Activated CD8-positive, alpha-beta T cell treated with anti-CD3 and anti-CD28 coated beads, Interleukin-2, amount 10 ng/mL, durations not matched to agents 7 days and 5 days (primary cell): ENCODE results near the gene LSAMP. TPM values are rescaled to one million over a fixed set of nuclear protein-coding genes. Genes with fewer than 3 reads are reported as not detected.

Experiments
- ATAC-seq: fragments of 150-1000 bp; cut with Tn5 transposase; one replicate; pipeline ENCODE4 v1.10.0; 2021; ENCODE audit warnings: moderate library complexity
- CTCF ChIA-PET: fragments of 350-600 bp; sonication (Branson Sonifier 250); formaldehyde crosslinking; loops from one replicate; lab custom pipeline; 2021; ENCODE audit warnings: antibody characterized with exemption; lab: Charles Lee
- POLR2A ChIA-PET: fragments of 350-600 bp; sonication (Branson Sonifier 250); formaldehyde crosslinking; loops from one replicate; lab custom pipeline; 2021; ENCODE audit warnings: antibody characterized with exemption; lab: Charles Lee
- DNase-seq: peaks from one replicate; pipeline ENCODE4 v3.0.0-alpha.2; 2020
- H3K27ac Mint-ChIP-seq: one replicate; pipeline ENCODE4 v1.8.0; 2021; ENCODE audit warnings: mild to moderate bottlenecking, mixed read lengths
- H3K27me3 Mint-ChIP-seq: one replicate; pipeline ENCODE4 v1.8.0; 2021; ENCODE audit warnings: low read depth, mixed read lengths
- H3K36me3 Mint-ChIP-seq: one replicate; pipeline ENCODE4 v1.8.0; 2021; ENCODE audit warnings: low read depth, mixed read lengths
- H3K4me1 Mint-ChIP-seq: one replicate; pipeline ENCODE4 v1.8.0; 2021; ENCODE audit warnings: low read depth, mixed read lengths
- H3K4me3 Mint-ChIP-seq: one replicate; pipeline ENCODE4 v1.8.0; 2021; ENCODE audit warnings: mild to moderate bottlenecking, mixed read lengths
- H3K9me3 Mint-ChIP-seq: one replicate; pipeline ENCODE4 v1.8.0; 2022; ENCODE audit warnings: mixed read lengths; ENCODE audit not compliant: insufficient read depth
- total RNA-seq, 2 experiments: library from RNA; stranded (reverse); gene quantifications; one replicate each; pipeline ENCODE4 v1.2.3, GENCODE V29; 2021

The LSAMP gene
- total RNA-seq, 2 experiments from 2014 or later, result not detected

GRCh38 chr3:116050311-116050915 lies 394.9 kb downstream of the LSAMP start:
- H3K4me1 Mint-ChIP-seq, result no peaks in the 10 kb centered on the region
- POLR2A ChIA-PET, result no interaction called here
- H3K36me3 Mint-ChIP-seq, result no peaks in the 10 kb centered on the region
- CTCF ChIA-PET, result no interaction called here
- no peaks in the 10 kb centered on the region for H3K9me3 Mint-ChIP-seq
- H3K4me3 Mint-ChIP-seq, result no peak overlapping the region
- DNase-seq, result no peak
- H3K27ac Mint-ChIP-seq, result no peak overlapping the region
- no peaks in the 10 kb centered on the region for H3K27me3 Mint-ChIP-seq
- ATAC-seq, result no peak

GRCh38 chr3:116048991-116049390 lies 396.3 kb downstream of the LSAMP start:
- no peaks in the 10 kb centered on the region for H3K27me3 Mint-ChIP-seq
- no peak for ATAC-seq
- H3K4me3 Mint-ChIP-seq, result no peak overlapping the region
- DNase-seq, result no peak
- H3K9me3 Mint-ChIP-seq, result no peaks in the 10 kb centered on the region
- H3K4me1 Mint-ChIP-seq, result no peaks in the 10 kb centered on the region
- no peak overlapping the region for H3K27ac Mint-ChIP-seq
- ChIA-PET POLR2A (no interaction called here), CTCF (no interaction called here)
- H3K36me3 Mint-ChIP-seq, result no peaks in the 10 kb centered on the region

- Mint-ChIP-seq H3K9me3 (no peaks in the 10 kb centered on the region), H3K27me3 (no peaks in the 10 kb centered on the region), H3K4me1 (no peaks in the 10 kb centered on the region), H3K4me3 (no peak overlapping the region), H3K27ac (no peak overlapping the region), H3K36me3 (no peaks in the 10 kb centered on the region)
- ATAC-seq, result no peak
- ChIA-PET CTCF (no interaction called here), POLR2A (no interaction called here)
- DNase-seq, result no peak
Observed at GRCh38 chr3:116046350-116046749, 398.9 kb downstream of the LSAMP start.

GRCh38 chr3:116045314-116045713 lies 400.0 kb downstream of the LSAMP start:
- DNase-seq (no peak), ATAC-seq (no peak)
- H3K27ac Mint-ChIP-seq, result no peak overlapping the region
- no peaks in the 10 kb centered on the region for H3K4me1 Mint-ChIP-seq
- no peaks in the 10 kb centered on the region for H3K9me3 Mint-ChIP-seq
- H3K36me3 Mint-ChIP-seq, result no peaks in the 10 kb centered on the region
- CTCF ChIA-PET, result no interaction called here
- no peak overlapping the region for H3K4me3 Mint-ChIP-seq
- H3K27me3 Mint-ChIP-seq, result no peaks in the 10 kb centered on the region
- POLR2A ChIA-PET, result no interaction called here

- ChIA-PET POLR2A (no interaction called here), CTCF (no interaction called here)
- Mint-ChIP-seq H3K4me3 (no peak overlapping the region), H3K36me3 (no peaks in the 10 kb centered on the region), H3K9me3 (no peaks in the 10 kb centered on the region), H3K4me1 (no peaks in the 10 kb centered on the region), H3K27me3 (no peaks in the 10 kb centered on the region), H3K27ac (no peak overlapping the region)
- DNase-seq, result no peak
- no peak for ATAC-seq
Observed at GRCh38 chr3:116040152-116040551, 405.1 kb downstream of the LSAMP start.

GRCh38 chr3:116039651-116039985 lies 405.7 kb downstream of the LSAMP start:
- POLR2A ChIA-PET, result no interaction called here
- CTCF ChIA-PET, result no interaction called here
- Mint-ChIP-seq H3K9me3 (no peaks in the 10 kb centered on the region), H3K4me3 (no peak overlapping the region), H3K27ac (no peak overlapping the region), H3K27me3 (no peaks in the 10 kb centered on the region), H3K4me1 (no peaks in the 10 kb centered on the region), H3K36me3 (no peaks in the 10 kb centered on the region)
- DNase-seq (no peak), ATAC-seq (no peak)

GRCh38 chr3:116038968-116039650 lies 406.2 kb downstream of the LSAMP start:
- H3K27ac Mint-ChIP-seq, result no peak overlapping the region
- ChIA-PET CTCF (no interaction called here), POLR2A (no interaction called here)
- H3K36me3 Mint-ChIP-seq, result no peaks in the 10 kb centered on the region
- ATAC-seq, result no peak
- no peaks in the 10 kb centered on the region for H3K9me3 Mint-ChIP-seq
- DNase-seq, result no peak
- no peaks in the 10 kb centered on the region for H3K4me1 Mint-ChIP-seq
- no peaks in the 10 kb centered on the region for H3K27me3 Mint-ChIP-seq
- H3K4me3 Mint-ChIP-seq, result no peak overlapping the region

GRCh38 chr3:116037954-116038911 lies 407.1 kb downstream of the LSAMP start:
- ATAC-seq (no peak), DNase-seq (no peak)
- no peak overlapping the region for H3K4me3 Mint-ChIP-seq
- H3K36me3 Mint-ChIP-seq, result no peaks in the 10 kb centered on the region
- POLR2A ChIA-PET, result no interaction called here
- no peaks in the 10 kb centered on the region for H3K27me3 Mint-ChIP-seq
- no peaks in the 10 kb centered on the region for H3K9me3 Mint-ChIP-seq
- no peaks in the 10 kb centered on the region for H3K4me1 Mint-ChIP-seq
- CTCF ChIA-PET, result no interaction called here
- no peak overlapping the region for H3K27ac Mint-ChIP-seq

GRCh38 chr3:116035429-116035828 lies 409.9 kb downstream of the LSAMP start:
- ChIA-PET CTCF (no interaction called here), POLR2A (no interaction called here)
- Mint-ChIP-seq H3K27me3 (no peaks in the 10 kb centered on the region), H3K36me3 (no peaks in the 10 kb centered on the region), H3K4me3 (no peak overlapping the region), H3K4me1 (no peaks in the 10 kb centered on the region), H3K27ac (no peak overlapping the region), H3K9me3 (no peaks in the 10 kb centered on the region)
- no peak for ATAC-seq
- no peak for DNase-seq

GRCh38 chr3:116034794-116035193 lies 410.5 kb downstream of the LSAMP start:
- Mint-ChIP-seq H3K9me3 (no peaks in the 10 kb centered on the region), H3K36me3 (no peaks in the 10 kb centered on the region), H3K4me3 (no peak overlapping the region), H3K27ac (no peak overlapping the region), H3K4me1 (no peaks in the 10 kb centered on the region), H3K27me3 (no peaks in the 10 kb centered on the region)
- ChIA-PET POLR2A (no interaction called here), CTCF (no interaction called here)
- no peak for DNase-seq
- ATAC-seq, result no peak

- Mint-ChIP-seq H3K9me3 (no peaks in the 10 kb centered on the region), H3K4me3 (no peak overlapping the region), H3K36me3 (no peaks in the 10 kb centered on the region), H3K27me3 (no peaks in the 10 kb centered on the region), H3K27ac (no peak overlapping the region), H3K4me1 (no peaks in the 10 kb centered on the region)
- ChIA-PET CTCF (no interaction called here), POLR2A (no interaction called here)
- DNase-seq (no peak), ATAC-seq (no peak)
Observed at GRCh38 chr3:116034086-116034485, 411.2 kb downstream of the LSAMP start.

- no peak for DNase-seq
- ChIA-PET CTCF (no interaction called here), POLR2A (no interaction called here)
- no peak for ATAC-seq
- Mint-ChIP-seq H3K4me3 (no peak overlapping the region), H3K9me3 (no peaks in the 10 kb centered on the region), H3K4me1 (no peaks in the 10 kb centered on the region), H3K27ac (no peak overlapping the region), H3K36me3 (no peaks in the 10 kb centered on the region), H3K27me3 (no peaks in the 10 kb centered on the region)
Observed at GRCh38 chr3:116033516-116033915, 411.8 kb downstream of the LSAMP start.
